Adrenal gland (tissue), 12 donors: ENCODE measurements around the gene SULT1C2. TPM values are rescaled to one million over a fixed set of nuclear protein-coding genes. Genes with fewer than 3 reads are reported as not detected.

ENCODE experiments used
- DNase-seq, 7 donors: peaks; one replicate each; pipeline ENCODE4 v3.0.0-alpha.2; 2019 to 2020
- H3K27ac ChIP-seq, 5 donors: fragments of 200-600 bp; sonication (generic) in 4 of 5; 1 replicate in 3 of 5; 2 replicates in 2 of 5; pipeline versions ENCODE4 v1.5.1 to v1.8.0; 2016 to 2020; ENCODE audit warnings: mild to moderate bottlenecking in 1 of 5
- H3K27me3 ChIP-seq: fragments of 200-600 bp; 2 replicates; pipeline ENCODE4 v1.8.0; 2021
- H3K36me3 ChIP-seq, 2 donors: fragments of 200-600 bp; replicated peaks in 1 of 2; 1 replicate in 1 of 2; 2 replicates in 1 of 2; pipeline versions ENCODE4 v1.5.1 to v1.8.0; 2018 to 2022
- H3K4me1 ChIP-seq, 2 donors: fragments of 200-600 bp; replicated peaks in 1 of 2; 1 replicate in 1 of 2; 2 replicates in 1 of 2; pipeline versions ENCODE4 v1.5.1 to v1.8.0; 2018 to 2021
- H3K4me3 ChIP-seq, 4 donors: fragments of 200-600 bp; sonication (generic) in 3 of 4; one replicate each; pipeline ENCODE4 v1.5.1; 2016 to 2018
- H3K9me3 ChIP-seq, 3 donors: fragments of 200-600 bp; sonication (generic) in 1 of 3; replicated peaks in 1 of 3; 1 replicate in 2 of 3; 2 replicates in 1 of 3; pipeline versions ENCODE4 v1.5.1 to v1.8.0; 2016 to 2021
- CTCF ChIP-seq, 6 experiments: fragments of 450-650 bp in 4 of 6; fragments of 200-600 bp in 2 of 6; sonication (generic) in 1 of 6; IDR thresholded peaks; 1 replicate in 5 of 6; 2 replicates in 1 of 6; pipeline versions ENCODE4 v1.5.1 to v1.8.0; 2016 to 2021; ENCODE audit warnings: antibody characterized with exemption in 6 of 6, mild to moderate bottlenecking in 2 of 6, moderate library complexity in 1 of 6
- POLR2A ChIP-seq, 2 donors: fragments of 450-650 bp; IDR thresholded peaks; one replicate each; pipeline ENCODE4 v1.6.1; 2017; ENCODE audit warnings: antibody characterized with exemption in 2 of 2, mild to moderate bottlenecking in 2 of 2, moderate library complexity in 1 of 2
- WGBS, 4 donors: extraction: QIAGEN DNeasy Blood & Tissue Kit in 2 of 4; methylation state at CpG; one replicate each; pipeline versions ENCODE4 v1.1.5 to v1.1.7; 2013 to 2017; 5-methylcytosine and 5-hydroxymethylcytosine counted together
- intact Hi-C, 2 donors: fragments of 100-400 bp; cut with DNase I; formaldehyde crosslinking; loops; one replicate each; pipeline versions ENCODE4 v1.14.1 to v1.15.0; 2022 to 2023
- polyA plus RNA-seq, 3 donors: library from polyadenylated mRNA; stranded (reverse); fragments of 200-250 nt in 2 of 3; fragments of 350-450 nt in 1 of 3; fragmentation: Illumina TruSeq in 1 of 3; extraction: RNeasy Lipid Tissue Mini Kit (QIAGEN cat#74804) in 1 of 3; gene quantifications; one replicate each; pipeline ENCODE4 v1.2.3, GENCODE V29; 2013 to 2014
- total RNA-seq, 9 donors: library from RNA; depleted of rRNA in 4 of 9; stranded (reverse); fragments of >200 nt in 4 of 9; fragments of 120-200 nt in 1 of 9; fragmentation: NEBNext Ultra II Directional in 1 of 9; extraction: Animal tissue kit (Norgen Biotek cat#: 25700) in 1 of 9; gene quantifications; one replicate each; pipeline versions ENCODE4 v1.1.0 to v1.2.4, GENCODE V29; 2013 to 2023
- donor health status: healthy with polysubstance abuse.
- donor health status: Bipolar disorder and iron deficiency.
- donor health status: DM: yes; HTN: yes; CAD: no.
- donor health status: DM: no; HTN: no; CAD: no.
- donor health status: DM: no; HTN: no; CAD: no.
- donor health status: DM: yes; HTN: yes; CAD: no.

Gene SULT1C2
- total and polyA plus RNA-seq, 12 donors: 0.10 to 1.5 (median 0.35) TPM; not detected in 8

GRCh38 chr2:108305901-108306300 is 17.2 kb downstream of the SULT1C2 start:
- no peaks in the 10 kb centered on the region for H3K9me3 ChIP-seq
- H3K4me1 ChIP-seq: no peaks in the 10 kb centered on the region
- H3K4me3 ChIP-seq: no peak overlapping the region
- DNase-seq: no peak
- intact Hi-C loops: no loop called here
- no peak for TF ChIP-seq POLR2A (IDR thresholded peaks at IDR 0.05)
- no peak for TF ChIP-seq CTCF (IDR thresholded peaks at IDR 0.05)
- no peak overlapping the region for H3K27ac ChIP-seq
- no peaks in the 10 kb centered on the region for H3K36me3 ChIP-seq
- 86 to 91% (median 90%) methylated on average over 2 of the region's 2 CpGs for WGBS, 4 donors
- H3K27me3 ChIP-seq: no peaks in the 10 kb centered on the region

- no peaks in the 10 kb centered on the region for H3K4me1 ChIP-seq
- no peak overlapping the region for H3K27ac ChIP-seq
- no peaks in the 10 kb centered on the region for H3K9me3 ChIP-seq
- H3K4me3 ChIP-seq: no peak overlapping the region
- intact Hi-C loops: no loop called here
- TF ChIP-seq POLR2A (IDR thresholded peaks at IDR 0.05) (no peak), CTCF (IDR thresholded peaks at IDR 0.05) (no peak)
- DNase-seq: no peak
- no peaks in the 10 kb centered on the region for H3K36me3 ChIP-seq
- H3K27me3 ChIP-seq: no peaks in the 10 kb centered on the region
Measured at GRCh38 chr2:108309903-108310302, 21.2 kb downstream of the SULT1C2 start.

- intact Hi-C loops: no loop called here
- no peak overlapping the region for H3K4me3 ChIP-seq
- no peaks in the 10 kb centered on the region for H3K4me1 ChIP-seq
- no peaks in the 10 kb centered on the region for H3K9me3 ChIP-seq
- H3K36me3 ChIP-seq: no peaks in the 10 kb centered on the region
- WGBS, 4 donors: 67 to 78% (median 72%) methylated on average over 3 of the region's 3 CpGs
- H3K27ac ChIP-seq: no peak overlapping the region
- TF ChIP-seq CTCF (IDR thresholded peaks at IDR 0.05) (no peak), POLR2A (IDR thresholded peaks at IDR 0.05) (no peak)
- no peaks in the 10 kb centered on the region for H3K27me3 ChIP-seq
- DNase-seq: no peak
Measured at GRCh38 chr2:108314586-108315296, 26.0 kb downstream of the SULT1C2 start.

GRCh38 chr2:108315444-108315934 is 26.8 kb downstream of the SULT1C2 start:
- no peak overlapping the region for H3K4me3 ChIP-seq
- no peaks in the 10 kb centered on the region for H3K27me3 ChIP-seq
- TF ChIP-seq POLR2A (IDR thresholded peaks at IDR 0.05): no peak
- TF ChIP-seq CTCF (IDR thresholded peaks at IDR 0.05): no peak
- H3K4me1 ChIP-seq: no peaks in the 10 kb centered on the region
- no peak for DNase-seq
- no peak overlapping the region for H3K27ac ChIP-seq
- H3K36me3 ChIP-seq: no peaks in the 10 kb centered on the region
- intact Hi-C loops: no loop called here
- no peaks in the 10 kb centered on the region for H3K9me3 ChIP-seq
